GM18508 (cell line): ENCODE measurements around the gene TXNDC11.

ENCODE experiments used
- ATAC-seq: cut with Tn5 transposase; IDR thresholded peaks from one replicate; pipeline ENCODE4 v1.9.1; 2021; ENCODE audit warnings: moderate number of reproducible peaks; ENCODE audit not compliant: insufficient read depth, unreplicated experiment

The TXNDC11 gene

DNA sequence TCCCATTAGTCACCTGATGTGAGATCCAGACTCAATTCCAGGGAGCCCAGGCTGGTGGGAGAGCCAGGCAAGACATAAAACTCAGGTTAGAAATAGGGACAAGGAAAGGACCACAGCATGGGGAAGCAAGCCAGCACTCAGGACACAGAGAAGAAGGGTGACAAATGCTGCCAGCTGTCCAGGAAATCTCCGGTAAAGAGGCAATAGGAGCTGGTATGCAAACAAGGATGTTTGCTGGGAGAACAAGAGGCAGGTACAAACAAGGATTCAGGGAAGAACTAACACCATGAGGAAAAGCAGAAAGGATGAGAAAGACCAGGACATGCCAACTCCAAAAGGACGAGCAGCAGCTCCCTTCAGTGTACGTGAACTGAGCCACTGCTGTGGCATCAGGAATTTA is 10.2 kb upstream of the TXNDC11 start:
- no peak for ATAC-seq

DNA sequence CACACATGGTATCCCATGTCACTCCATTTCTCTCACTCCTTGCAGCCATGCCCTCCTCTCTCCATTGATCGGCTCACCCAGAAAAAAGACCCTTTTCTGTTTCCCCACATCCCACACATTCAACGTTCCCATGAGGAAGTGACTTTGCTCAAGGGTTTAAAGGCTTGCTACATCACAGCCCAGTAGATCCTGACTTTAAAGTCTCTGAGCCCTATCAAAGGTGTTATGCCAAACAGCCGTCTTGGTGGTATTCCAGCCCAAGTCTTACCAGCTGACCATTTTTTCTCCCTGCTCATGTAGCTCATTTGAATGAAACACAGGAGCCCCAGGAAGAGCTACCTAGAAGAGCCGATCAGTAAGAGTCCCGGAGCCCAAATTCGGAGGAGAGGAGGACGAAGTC is 7.4 kb upstream of the TXNDC11 start:
- no peak for ATAC-seq

DNA sequence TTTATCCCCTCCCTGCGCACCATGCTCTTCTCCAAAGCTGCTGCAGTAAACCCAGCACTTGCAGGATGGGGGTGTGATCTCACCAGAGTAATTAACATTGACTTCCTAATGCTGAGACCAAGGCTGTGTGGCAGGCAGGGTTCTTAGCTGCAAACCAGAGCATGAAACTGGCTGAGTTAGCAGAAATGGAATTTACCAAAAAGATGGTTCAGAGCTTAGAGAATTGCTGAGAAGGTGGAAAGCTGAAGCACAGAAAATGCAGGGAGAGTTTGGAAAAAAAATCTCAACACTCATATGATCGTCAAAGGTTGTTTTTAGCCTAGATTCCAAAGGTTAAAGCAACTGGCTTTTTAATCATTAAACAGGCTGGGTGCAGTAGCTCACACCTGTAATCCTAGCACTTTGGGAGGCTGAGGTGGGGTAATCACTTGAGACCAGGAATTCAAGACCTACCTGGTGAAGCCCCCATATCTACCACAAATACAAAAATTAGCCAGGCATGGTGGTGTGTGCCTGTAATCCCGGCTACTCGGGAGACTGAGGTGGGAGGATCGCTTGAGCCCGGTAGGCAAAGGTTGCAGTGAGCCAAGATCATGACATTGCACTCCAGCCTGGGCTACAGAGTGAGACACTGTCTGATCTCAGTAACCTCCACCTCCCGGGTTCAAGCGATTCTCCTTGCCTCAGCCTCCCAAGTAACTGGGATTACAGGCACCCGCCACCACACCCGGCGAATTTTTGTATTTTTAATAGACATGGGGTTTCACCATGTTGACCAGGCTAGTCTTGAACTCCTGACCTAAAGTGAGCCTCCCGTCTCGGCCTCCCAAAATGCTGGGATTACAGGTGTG is 6.0 kb upstream of the TXNDC11 start:
- ATAC-seq, result no peak

DNA sequence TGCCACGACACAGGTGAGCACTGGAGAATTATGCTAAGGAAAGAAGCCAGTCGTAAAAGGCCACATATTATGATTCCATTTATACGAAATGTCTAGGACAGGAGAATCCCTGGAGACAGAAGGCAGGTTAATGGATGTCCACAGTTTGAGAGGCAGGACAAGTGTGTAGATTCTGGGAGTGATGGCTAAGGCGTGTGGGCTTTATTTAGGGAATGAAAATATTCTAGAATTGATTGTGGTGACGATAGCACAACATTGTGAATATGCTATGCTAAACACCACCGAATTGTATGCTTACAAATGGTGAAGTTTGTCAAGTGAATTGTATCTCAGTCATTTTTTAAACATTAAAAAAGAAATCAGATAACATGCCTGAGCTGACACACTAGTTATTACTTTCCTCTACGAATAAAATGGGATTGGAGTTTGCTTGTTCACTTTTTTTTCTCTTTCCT is 5.3 kb upstream of the TXNDC11 start:
- ATAC-seq, result no peak

DNA sequence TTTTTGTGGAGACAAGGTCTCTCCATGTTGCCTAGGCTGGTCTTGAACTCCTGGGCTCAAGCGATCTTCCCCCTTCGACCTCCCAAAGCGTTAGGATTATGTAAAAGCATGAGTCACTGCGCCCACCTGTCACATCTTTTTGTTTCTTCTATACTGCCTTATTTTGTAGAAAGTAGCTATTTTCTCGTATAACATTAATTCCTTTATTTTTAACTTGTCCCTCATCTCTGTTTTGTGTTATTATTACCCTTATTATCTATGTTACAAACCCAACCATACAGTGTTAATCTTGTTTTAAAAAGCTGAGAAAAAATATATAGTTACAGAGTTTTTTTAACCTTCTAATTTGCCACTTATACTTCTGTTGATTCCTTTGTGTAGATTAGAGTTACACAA is 1.4 kb upstream of the TXNDC11 start:
- no peak for ATAC-seq

DNA sequence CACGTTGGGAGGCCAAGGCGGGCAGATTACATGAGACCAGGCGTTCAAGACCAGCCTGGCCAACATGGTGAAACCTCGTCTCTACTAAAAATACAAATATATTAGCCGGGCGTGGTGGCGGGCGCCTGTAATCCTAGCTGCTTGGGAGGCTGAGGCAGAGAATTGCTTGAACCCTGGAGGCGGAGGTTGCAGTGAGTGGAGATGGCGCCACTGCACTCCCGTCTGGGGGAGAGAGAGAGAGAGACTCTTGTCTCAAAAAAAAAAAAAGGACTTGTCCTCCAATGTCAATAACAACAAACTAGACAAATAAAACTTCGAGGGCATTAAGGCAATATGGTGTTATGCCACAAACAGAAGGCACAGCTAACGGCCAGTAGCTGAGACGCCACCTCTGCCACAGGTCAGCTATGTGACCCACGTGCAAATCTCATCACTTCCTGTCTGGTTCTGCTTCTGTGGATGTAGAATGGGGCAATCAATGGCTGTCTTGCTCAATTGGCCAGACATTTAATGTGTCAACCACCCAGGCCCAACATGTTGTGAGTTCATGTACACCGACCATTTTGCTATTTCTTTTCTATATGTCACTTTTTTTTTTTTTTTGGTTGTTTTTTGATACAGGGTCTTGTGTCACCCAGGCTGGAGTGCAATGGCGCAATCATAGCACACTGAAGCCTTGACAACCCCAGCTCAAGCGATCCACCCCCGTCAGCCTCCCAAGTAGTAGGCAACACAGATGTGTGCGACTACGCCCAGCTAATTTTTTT is 834 bp upstream of the TXNDC11 start:
- ATAC-seq, result no peak

DNA sequence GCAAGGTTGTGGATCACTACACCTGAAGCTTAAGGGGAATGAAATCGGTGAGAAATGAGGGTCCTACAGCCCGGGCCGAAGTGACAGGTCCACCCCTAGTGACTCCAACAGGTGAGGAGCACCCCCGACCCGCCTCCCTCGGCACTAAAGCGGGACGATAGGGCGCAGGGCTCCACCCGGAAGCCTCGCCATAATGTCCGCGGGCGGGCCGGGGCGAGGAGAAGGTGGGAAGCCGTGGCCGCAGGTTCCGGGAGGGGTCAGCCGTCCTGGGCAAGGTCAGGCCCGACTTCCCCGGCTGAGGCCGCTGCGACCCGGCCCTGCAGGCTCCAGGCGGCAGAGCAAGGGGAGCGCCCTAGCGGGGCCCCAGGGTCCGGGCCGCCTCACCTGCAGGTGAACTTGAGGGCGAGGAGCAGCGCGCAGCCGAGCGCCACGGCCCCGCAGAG is 543 bp downstream of the TXNDC11 start:
- ATAC-seq, result no peak

DNA sequence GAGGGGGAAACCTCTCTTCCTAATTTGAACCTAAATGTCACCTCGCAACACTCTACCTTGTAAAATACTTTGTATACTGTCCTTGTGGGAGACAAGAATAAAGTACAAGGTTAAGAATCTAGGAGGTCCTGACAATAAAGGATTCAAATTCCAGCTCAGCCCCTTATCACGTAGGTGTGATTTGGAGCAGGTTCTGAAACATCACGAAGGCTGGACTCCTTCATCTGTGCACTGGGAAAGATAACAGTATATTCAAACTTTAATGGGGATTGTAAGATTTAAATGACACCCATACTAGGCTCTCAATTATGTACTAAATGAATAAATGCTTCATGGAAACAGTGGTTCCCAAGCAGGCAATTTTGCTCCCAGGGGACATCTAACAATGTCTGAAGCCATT is 2.1 kb downstream of the TXNDC11 start:
- ATAC-seq, result no peak

DNA sequence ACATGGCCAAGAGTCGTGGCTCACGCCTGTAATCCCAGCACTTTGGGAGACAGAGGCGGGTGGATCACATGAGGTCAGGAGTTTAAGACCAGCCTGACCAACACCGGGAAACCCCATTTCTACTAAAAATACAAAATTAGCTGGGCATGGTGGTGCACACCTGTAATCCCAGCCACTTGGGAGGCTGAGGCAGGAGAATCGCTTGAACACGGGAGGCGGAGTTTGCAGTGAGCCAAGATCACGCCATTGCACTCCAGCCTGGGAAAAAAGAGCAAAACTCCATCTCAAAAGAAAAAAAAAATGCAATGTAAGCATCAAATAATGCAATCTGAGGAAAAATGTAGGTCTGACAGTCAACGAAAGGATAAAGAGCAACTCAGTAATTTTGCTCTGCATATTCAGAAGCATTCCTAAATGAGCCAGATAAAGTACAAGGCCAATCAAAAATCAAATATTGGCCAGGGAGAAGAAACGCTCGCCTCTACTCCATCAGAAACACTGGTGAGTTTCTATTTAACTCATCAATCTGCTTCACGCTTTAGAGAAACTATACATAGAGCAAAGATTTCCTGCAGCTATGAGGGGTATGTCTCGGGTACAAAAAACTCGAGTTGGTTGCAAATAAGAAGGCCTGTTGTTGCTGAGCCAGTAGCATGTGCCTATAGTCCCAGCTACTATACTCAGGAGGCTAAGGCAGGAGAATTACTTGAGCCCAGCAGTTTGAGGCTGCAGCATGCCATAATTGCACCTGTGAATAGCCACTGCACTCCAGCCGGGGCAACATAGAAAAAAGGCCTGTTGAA is 3.7 kb downstream of the TXNDC11 start:
- no peak for ATAC-seq

DNA sequence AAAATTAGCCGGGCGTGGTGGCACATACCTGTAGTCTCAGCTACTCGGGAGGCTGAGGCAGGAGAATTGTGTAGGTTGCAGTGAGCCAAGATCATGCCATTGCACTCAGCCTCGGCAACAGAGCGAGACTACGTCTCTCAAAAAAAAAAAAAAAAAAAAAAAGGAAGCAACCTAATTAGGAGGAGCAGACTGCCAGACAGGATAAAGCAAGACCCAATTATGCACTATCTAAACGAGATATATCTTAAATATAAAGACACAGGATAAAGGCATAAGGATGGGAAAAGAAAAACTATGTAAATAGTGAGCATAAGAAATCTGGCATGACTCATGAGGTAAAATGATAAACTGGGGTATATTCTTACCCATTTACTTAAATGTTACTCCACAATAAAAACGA is 4.9 kb downstream of the TXNDC11 start:
- no peak for ATAC-seq

DNA sequence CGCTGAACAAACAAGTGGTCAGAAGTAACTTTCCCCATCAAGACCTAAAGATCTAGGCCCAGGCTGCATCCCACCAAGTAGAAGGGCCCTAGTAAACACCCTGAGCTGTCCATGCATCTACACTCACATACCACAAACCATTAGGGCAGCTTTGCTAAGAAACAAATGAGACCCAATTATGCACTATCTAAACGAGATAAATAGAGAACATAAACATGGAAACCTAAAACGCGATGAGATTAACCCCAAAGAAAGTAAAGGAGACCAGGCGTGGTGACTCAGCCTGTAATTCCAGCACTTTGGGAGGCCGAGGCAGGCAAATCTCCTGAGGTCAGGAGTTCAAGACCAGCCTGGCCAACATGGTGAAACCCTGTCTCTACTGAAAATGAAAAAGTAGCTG is 5.8 kb downstream of the TXNDC11 start:
- no peak for ATAC-seq

DNA sequence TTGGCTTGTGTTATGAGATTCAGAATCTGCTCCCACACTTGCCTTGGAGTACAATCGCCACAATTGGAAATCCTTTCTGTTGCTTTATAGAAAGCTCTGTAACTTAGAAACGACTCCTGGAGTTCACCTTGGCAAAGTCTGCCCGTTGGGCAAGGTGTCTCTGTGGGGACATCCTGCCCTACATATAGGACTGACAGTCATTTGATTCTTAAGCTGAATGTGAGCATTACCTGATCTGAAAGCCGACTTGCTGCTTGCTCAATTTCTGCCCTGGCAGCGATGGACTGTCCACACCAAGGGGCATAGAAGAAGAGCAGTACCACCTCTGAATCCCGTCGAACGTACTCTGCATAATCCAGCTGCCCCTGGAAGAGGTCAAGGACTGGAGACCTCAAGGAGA is 6.9 kb downstream of the TXNDC11 start:
- no peak for ATAC-seq

DNA sequence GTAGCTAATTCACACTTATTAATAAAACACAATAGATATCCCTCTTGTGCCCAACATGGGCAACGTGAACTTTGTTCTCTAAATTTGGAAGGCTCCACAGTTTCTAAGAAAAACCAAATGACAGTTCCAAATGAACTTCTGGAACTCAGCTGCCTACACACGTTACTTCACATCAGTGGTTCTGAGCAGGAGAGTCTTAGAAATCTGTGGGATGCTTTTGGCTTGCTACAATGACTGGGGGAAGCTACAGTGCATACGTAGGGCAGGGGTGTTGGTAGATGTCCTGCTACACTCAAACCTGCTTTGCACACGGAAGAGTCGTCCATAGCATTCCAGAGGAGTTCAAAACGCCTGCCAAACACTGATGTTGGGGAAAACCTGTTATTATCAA is 8.0 kb downstream of the TXNDC11 start:
- no peak for ATAC-seq

DNA sequence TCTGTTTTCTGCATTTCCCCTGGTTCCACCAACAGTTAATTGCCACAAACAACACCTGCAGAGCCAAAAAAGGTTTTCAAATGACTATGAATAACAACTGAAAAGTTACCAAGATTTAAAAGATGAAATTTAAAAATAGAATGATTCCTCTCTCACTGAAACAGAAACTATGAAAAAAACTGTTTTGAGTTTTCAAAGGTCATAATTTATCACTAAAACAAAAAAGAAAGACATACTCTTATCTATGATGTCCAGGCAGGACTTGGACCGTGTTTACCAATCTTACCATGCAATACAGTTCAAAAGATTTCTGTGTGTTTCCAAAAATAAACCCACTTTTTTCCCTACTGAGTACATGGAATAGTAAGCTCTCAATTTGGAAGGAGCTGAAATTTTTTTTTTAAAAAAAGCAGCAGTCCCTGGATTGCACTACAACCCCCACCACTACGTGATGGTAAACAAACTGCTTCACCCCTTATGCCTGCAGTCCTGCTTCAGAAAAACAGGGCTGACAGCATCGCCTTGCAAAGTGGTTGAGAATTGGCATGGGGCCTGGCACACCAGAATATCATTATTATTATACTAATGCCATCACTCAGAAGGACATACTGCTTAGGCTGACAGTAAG is 8.5 kb downstream of the TXNDC11 start:
- no peak for ATAC-seq

DNA sequence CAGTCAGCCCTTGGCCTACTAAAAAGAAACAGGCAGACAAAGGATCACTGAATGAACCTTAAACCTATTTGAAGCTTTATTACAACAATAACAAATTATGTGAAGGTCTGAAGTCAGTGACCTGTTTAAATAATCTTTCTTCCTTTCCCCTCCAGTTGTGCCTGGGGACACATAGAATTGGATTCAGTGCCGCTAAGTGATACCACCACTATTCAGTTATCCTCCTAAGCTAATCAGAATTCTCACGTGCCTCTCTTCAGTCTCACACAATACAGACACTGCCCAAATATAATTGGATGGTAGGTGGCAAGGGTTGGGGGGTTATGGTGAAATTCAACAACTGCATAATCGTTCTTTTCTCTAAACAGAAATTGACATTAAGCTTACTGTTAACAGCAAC is 11.4 kb downstream of the TXNDC11 start:
- ATAC-seq, result no peak

DNA sequence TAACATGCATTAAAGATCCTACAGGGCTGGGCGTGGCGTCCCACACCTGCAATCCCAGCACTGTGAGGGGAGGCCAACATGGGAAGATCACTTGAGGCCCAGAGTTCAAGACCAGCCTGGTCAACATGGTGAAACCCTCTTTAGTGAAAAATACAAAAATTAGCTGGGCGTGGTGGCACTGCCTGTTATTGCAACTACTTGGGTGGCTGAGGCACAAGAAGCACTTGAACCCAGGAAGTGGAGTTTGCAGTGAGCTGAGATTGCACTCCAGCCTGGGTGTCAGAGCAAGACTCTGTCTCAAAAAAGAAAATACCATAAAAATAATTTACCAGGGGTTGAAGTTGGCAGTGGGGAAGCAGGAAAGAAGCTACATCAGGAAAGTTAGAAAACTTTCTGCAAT is 12.9 kb downstream of the TXNDC11 start:
- ATAC-seq, result no peak

DNA sequence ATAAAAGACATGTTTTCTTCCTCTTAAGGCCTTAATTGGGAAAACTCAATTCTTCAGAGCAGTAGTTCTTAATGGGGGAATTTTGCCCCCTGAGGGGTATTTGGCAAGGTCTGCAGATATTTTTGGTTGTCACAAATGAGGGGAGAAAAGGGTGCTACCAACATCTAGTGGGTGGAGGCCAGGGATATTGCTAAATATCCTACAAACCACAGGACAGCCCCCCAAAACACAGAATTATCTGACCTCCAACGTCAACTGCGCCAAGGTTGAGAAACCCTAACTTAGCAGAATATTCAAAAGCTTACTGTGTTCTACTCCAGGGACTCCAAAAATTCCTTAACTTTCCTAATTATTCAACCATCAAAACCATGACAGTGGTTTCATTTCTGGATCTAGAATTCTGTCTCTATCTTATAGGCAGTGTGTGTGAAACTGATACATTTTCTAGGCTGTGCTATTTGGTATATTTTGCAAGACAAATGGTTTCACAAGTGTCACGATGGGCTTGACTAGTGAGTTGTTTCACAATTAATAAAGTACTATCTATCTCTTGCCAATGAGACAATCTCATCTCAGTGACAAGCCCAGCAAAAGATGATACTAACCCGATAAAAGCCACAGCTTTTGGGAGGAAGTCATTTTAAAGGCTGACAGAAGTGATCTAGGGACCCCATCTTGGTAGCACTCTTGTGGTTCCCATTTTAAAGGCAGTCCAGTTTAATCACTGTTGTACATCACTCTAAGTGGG is 14.7 kb downstream of the TXNDC11 start:
- no peak for ATAC-seq

DNA sequence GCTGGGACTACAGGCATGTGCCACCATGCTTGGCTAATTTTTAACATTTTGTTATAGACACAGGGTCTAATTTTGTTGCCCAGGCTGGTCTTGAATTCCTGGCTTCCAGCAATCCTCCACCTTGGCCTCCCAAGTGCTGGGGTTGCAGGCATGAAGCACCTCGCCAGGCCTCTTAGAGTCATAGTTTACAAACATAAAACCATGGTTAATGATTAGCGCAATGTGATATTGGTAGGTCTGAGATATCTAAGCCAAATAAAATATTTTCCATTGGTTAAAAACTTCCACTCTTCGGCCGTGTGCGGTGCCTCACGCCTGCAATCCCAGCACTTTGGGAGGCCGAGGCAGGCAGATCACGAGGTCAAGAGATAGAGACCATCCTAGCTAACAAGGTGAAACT is 16.6 kb downstream of the TXNDC11 start:
- ATAC-seq, result no peak

DNA sequence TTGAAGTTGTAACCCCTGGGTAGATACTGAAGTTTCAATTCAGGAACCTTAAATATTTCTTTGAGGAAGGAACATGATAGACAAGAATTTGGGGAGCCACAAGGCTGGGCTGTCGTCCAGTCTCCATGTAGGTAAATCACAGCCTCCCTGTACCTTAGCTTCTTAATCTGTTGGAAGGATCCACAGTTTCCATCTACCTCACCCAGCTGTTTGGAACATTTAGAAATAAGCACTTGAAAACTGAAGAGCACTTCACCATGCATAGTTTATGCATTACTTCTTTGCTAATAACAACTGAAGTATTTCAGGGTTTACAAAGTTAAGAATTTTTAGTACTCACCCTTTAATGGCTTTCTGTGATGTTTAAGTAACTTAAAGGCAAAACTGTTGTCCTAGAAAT is 17.2 kb downstream of the TXNDC11 start:
- no peak for ATAC-seq

DNA sequence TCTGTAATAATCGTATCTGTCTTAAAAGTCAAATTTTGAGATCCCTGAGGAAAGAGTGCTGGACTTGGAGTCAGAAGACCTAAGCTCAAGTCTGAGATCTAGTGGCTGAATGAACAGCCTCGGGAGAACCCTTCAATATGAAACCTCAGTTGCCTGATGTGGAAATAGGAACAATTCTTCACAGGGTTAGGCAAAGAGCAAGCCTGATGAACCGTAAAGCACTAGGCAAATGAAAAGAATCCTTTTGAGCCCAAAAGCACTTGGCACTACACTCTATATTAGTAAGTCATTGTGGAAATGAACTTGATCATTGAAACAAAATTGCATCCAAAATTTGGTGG is 20.2 kb downstream of the TXNDC11 start:
- no peak for ATAC-seq
